CD8-positive, alpha-beta memory T cell (primary cell): ENCODE data around the gene CDKN2C. TPM values are rescaled to one million over a fixed set of nuclear protein-coding genes. Genes with fewer than 3 reads are reported as not detected.

Experiments used
- CTCF ChIA-PET: fragments of 350-600 bp; sonication (Branson Sonifier 250); formaldehyde crosslinking; loops from one replicate; lab custom pipeline; 2021; ENCODE audit warnings: antibody characterized with exemption; lab: Charles Lee
- POLR2A ChIA-PET: fragments of 350-600 bp; sonication (Branson Sonifier 250); formaldehyde crosslinking; loops from one replicate; lab custom pipeline; 2021; ENCODE audit warnings: antibody characterized with exemption; lab: Charles Lee
- DNase-seq, 5 donors: peaks; one replicate each; pipeline versions ENCODE4 v3.0.0 to v3.0.0-alpha.2; 2020 to 2022; ENCODE audit warnings: mixed read lengths in 1 of 5
- H3K27ac ChIP-seq: one replicate; pipeline ENCODE4 v1.7.0; 2013; ENCODE audit warnings: low read depth, mild to moderate bottlenecking, low read length, moderate library complexity
- H3K27me3 ChIP-seq: 2 replicates; pipeline ENCODE4 v1.7.0; 2013; ENCODE audit warnings: low read length, mild to moderate bottlenecking; ENCODE audit not compliant: insufficient read depth, poor library complexity, severe bottlenecking
- H3K36me3 ChIP-seq: 2 replicates; pipeline ENCODE4 v1.7.0; 2013; ENCODE audit warnings: mild to moderate bottlenecking, low read length, moderate library complexity; ENCODE audit not compliant: insufficient read depth
- H3K4me1 ChIP-seq: 2 replicates; pipeline ENCODE4 v1.7.0; 2013; ENCODE audit warnings: mild to moderate bottlenecking, low read length, moderate library complexity; ENCODE audit not compliant: insufficient read depth
- H3K4me3 ChIP-seq: 2 replicates; pipeline ENCODE4 v1.7.0; 2013; ENCODE audit warnings: mild to moderate bottlenecking, low read length
- H3K9me3 ChIP-seq: 2 replicates; pipeline ENCODE4 v1.7.0; 2013; ENCODE audit warnings: mild to moderate bottlenecking, low read length
- H3K27ac Mint-ChIP-seq, 8 donors: one replicate each; pipeline ENCODE4 v1.8.0; 2020 to 2021; ENCODE audit warnings: mixed read lengths in 8 of 8, mild to moderate bottlenecking in 6 of 8, inconsistent platforms in 3 of 8, moderate library complexity in 3 of 8
- H3K27me3 Mint-ChIP-seq, 2 donors: one replicate each; pipeline ENCODE4 v1.8.0; 2020 to 2021; ENCODE audit warnings: mixed read lengths in 2 of 2, mild to moderate bottlenecking in 1 of 2, moderate library complexity in 1 of 2
- H3K36me3 Mint-ChIP-seq, 3 donors: one replicate each; pipeline ENCODE4 v1.8.0; 2020 to 2021; ENCODE audit warnings: mixed read lengths in 3 of 3, inconsistent platforms in 1 of 3, mild to moderate bottlenecking in 1 of 3
- H3K4me1 Mint-ChIP-seq, 3 donors: one replicate each; pipeline ENCODE4 v1.8.0; 2020 to 2021; ENCODE audit warnings: mixed read lengths in 3 of 3, inconsistent platforms in 1 of 3, mild to moderate bottlenecking in 1 of 3
- H3K4me3 Mint-ChIP-seq, 7 donors: one replicate each; pipeline ENCODE4 v1.8.0; 2020 to 2021; ENCODE audit warnings: mixed read lengths in 7 of 7, mild to moderate bottlenecking in 6 of 7, moderate library complexity in 4 of 7, inconsistent platforms in 2 of 7
- H3K9me3 Mint-ChIP-seq, 5 donors: one replicate each; pipeline ENCODE4 v1.8.0; 2020 to 2022; ENCODE audit warnings: mixed read lengths in 5 of 5, mild to moderate bottlenecking in 3 of 5, moderate library complexity in 2 of 5, inconsistent platforms in 1 of 5
- polyA plus RNA-seq: library from polyadenylated mRNA; unstranded; fragments of 300-500 nt; fragmentation: Illumina TruSeq; gene quantifications from one replicate; pipeline ENCODE4 v1.2.3, GENCODE V29; 2021
- total RNA-seq, 2 experiments: library from RNA; stranded (reverse); gene quantifications; one replicate each; pipeline ENCODE4 v1.2.3, GENCODE V29; 2021

CDKN2C gene
- total RNA-seq (1 to 10 TPM; 6.5 to 6.6 TPM), polyA plus RNA-seq (9.9 TPM)

- Mint-ChIP-seq H3K4me3 (peak within 1 kb of the TSS; percentile 91 to 99 (median 98)), H3K4me1 (peaks cover 24 to 32% (median 29%) of the 10 kb centered on the region in 3 donors), H3K9me3 (no peaks in the 10 kb centered on the region), H3K27ac (peak within 1 kb of the TSS; percentile 84 to 98 (median 96)), H3K36me3 (peaks cover 0 to 12% (median 0%) of the 10 kb centered on the region in 3 donors), H3K27me3 (no peaks in the 10 kb centered on the region)
- peaks cover 17% of the 10 kb centered on the region for H3K4me1 ChIP-seq
- peak within 1 kb of the TSS; percentile 90 for H3K27ac ChIP-seq
- ChIA-PET POLR2A (interaction anchor here (1.5 to 4.6 kb wide), 3 partner anchors 8 to 267 kb away, joined by 4 to 43 read pairs (median 24); partner anchors contain the start of gene FAF1), CTCF (interaction anchor here (1.0 to 2.6 kb wide), 8 partner anchors 8 to 219 kb away, joined by 3 to 21 read pairs (median 4); partner anchors contain the start of gene FAF1)
- peak within 1 kb of the TSS; percentile 92 for H3K4me3 ChIP-seq
- H3K27me3 ChIP-seq: no peaks in the 10 kb centered on the region
- DNase-seq: peak; percentile 47 to 73 (median 58)
- H3K9me3 ChIP-seq: no peaks in the 10 kb centered on the region
- no peaks in the 10 kb centered on the region for H3K36me3 ChIP-seq
Measured at GRCh38 chr1:50969611-50970508, at the start of gene CDKN2C. Gene CDKN2C (plus strand): TSS chr1:50970245. CDS start chr1:50970369, 124 bp downstream.

- H3K4me1 ChIP-seq: no peaks in the 10 kb centered on the region
- Mint-ChIP-seq H3K4me3 (no peak overlapping the region), H3K4me1 (peaks cover 28 to 62% (median 39%) of the 10 kb centered on the region in 3 donors), H3K27ac (no peak overlapping the region), H3K27me3 (no peaks in the 10 kb centered on the region), H3K9me3 (peaks cover 0 to 13% (median 12%) of the 10 kb centered on the region in 5 donors), H3K36me3 (peaks cover 7 to 36% (median 12%) of the 10 kb centered on the region in 3 donors)
- no peak overlapping the region for H3K27ac ChIP-seq
- no peaks in the 10 kb centered on the region for H3K36me3 ChIP-seq
- CTCF ChIA-PET: no interaction called here
- no peaks in the 10 kb centered on the region for H3K27me3 ChIP-seq
- POLR2A ChIA-PET: no interaction called here
- no peak for DNase-seq
- H3K4me3 ChIP-seq: no peak overlapping the region
- no peaks in the 10 kb centered on the region for H3K9me3 ChIP-seq
Measured at GRCh38 chr1:50920409-50920808, 49.6 kb upstream of the CDKN2C start.

GRCh38 chr1:50921029-50921428, 49.0 kb upstream of the CDKN2C start:
- DNase-seq: no peak
- Histone ChIP-seq H3K4me3 (no peak overlapping the region), H3K27me3 (no peaks in the 10 kb centered on the region), H3K27ac (no peak overlapping the region), H3K4me1 (no peaks in the 10 kb centered on the region), H3K36me3 (no peaks in the 10 kb centered on the region), H3K9me3 (no peaks in the 10 kb centered on the region)
- Mint-ChIP-seq H3K4me1 (peaks cover 28 to 60% (median 40%) of the 10 kb centered on the region in 3 donors), H3K4me3 (no peak overlapping the region), H3K9me3 (peaks cover 0 to 13% (median 12%) of the 10 kb centered on the region in 5 donors), H3K27ac (no peak overlapping the region), H3K36me3 (peaks cover 7 to 38% (median 12%) of the 10 kb centered on the region in 3 donors), H3K27me3 (no peaks in the 10 kb centered on the region)
- ChIA-PET POLR2A (no interaction called here), CTCF (no interaction called here)

- H3K36me3 Mint-ChIP-seq: peaks cover 11 to 41% (median 13%) of the 10 kb centered on the region in 3 donors
- H3K9me3 ChIP-seq: no peaks in the 10 kb centered on the region
Measured at GRCh38 chr1:50923564-50923963, 46.5 kb upstream of the CDKN2C start.

GRCh38 chr1:50929376-50929958, 40.6 kb upstream of the CDKN2C start:
- POLR2A ChIA-PET: interaction anchor here (1.1 to 1.3 kb wide), 2 partner anchors 31 to 39 kb away, joined by 3 to 4 read pairs; partner anchors contain the start of gene FAF1
- peak in 1 of 5 donors; percentile 17 for DNase-seq
- H3K9me3 Mint-ChIP-seq: no peaks in the 10 kb centered on the region

More at GRCh38 chr1:50923564-50923963, 46.5 kb upstream of the CDKN2C start:
- no peaks in the 10 kb centered on the region for H3K27me3 Mint-ChIP-seq
- POLR2A ChIA-PET: no interaction called here
- peak overlapping the region in 1 of 8 donors; percentile 19 for H3K27ac Mint-ChIP-seq
- Histone ChIP-seq H3K4me1 (no peaks in the 10 kb centered on the region), H3K4me3 (no peak overlapping the region), H3K36me3 (no peaks in the 10 kb centered on the region), H3K27ac (no peak overlapping the region), H3K27me3 (no peaks in the 10 kb centered on the region)
- H3K4me3 Mint-ChIP-seq: no peak overlapping the region
- H3K4me1 Mint-ChIP-seq: peaks cover 23 to 43% (median 30%) of the 10 kb centered on the region in 3 donors
- CTCF ChIA-PET: no interaction called here
- no peak for DNase-seq
- H3K9me3 Mint-ChIP-seq: peaks cover 0 to 13% (median 12%) of the 10 kb centered on the region in 5 donors

GRCh38 chr1:50930193-50930592, 39.9 kb upstream of the CDKN2C start:
- no peak overlapping the region for H3K27ac ChIP-seq
- no peaks in the 10 kb centered on the region for H3K9me3 Mint-ChIP-seq
- no peaks in the 10 kb centered on the region for H3K27me3 ChIP-seq
- peaks cover 5 to 7% (median 6%) of the 10 kb centered on the region in 3 donors for H3K36me3 Mint-ChIP-seq
- H3K4me3 ChIP-seq: no peak overlapping the region
- peaks cover 30 to 42% (median 39%) of the 10 kb centered on the region in 3 donors for H3K4me1 Mint-ChIP-seq
- no peak for DNase-seq
- no peaks in the 10 kb centered on the region for H3K4me1 ChIP-seq
- H3K27me3 Mint-ChIP-seq: no peaks in the 10 kb centered on the region
- no peaks in the 10 kb centered on the region for H3K36me3 ChIP-seq
- H3K27ac Mint-ChIP-seq: peak overlapping the region in 1 of 8 donors; percentile 36
- ChIA-PET CTCF (interaction anchor here (0.7 to 2.5 kb wide), 12 partner anchors 8 to 262 kb away, joined by 3 to 14 read pairs (median 4); partner anchors contain the start of gene CDKN2C), POLR2A (interaction anchor here (1.1 to 1.3 kb wide), 2 partner anchors 31 to 38 kb away, joined by 3 to 4 read pairs; partner anchors contain the start of gene FAF1)
- no peaks in the 10 kb centered on the region for H3K9me3 ChIP-seq
- no peak overlapping the region for H3K4me3 Mint-ChIP-seq

More at GRCh38 chr1:50929376-50929958, 40.6 kb upstream of the CDKN2C start:
- no peaks in the 10 kb centered on the region for H3K36me3 ChIP-seq
- H3K4me3 ChIP-seq: no peak overlapping the region
- Mint-ChIP-seq H3K27me3 (no peaks in the 10 kb centered on the region), H3K27ac (no peak overlapping the region), H3K4me3 (no peak overlapping the region), H3K36me3 (peaks cover 5 to 8% (median 7%) of the 10 kb centered on the region in 3 donors), H3K4me1 (peaks cover 30 to 43% (median 40%) of the 10 kb centered on the region in 3 donors)
- H3K27ac ChIP-seq: no peak overlapping the region
- no peaks in the 10 kb centered on the region for H3K4me1 ChIP-seq
- H3K9me3 ChIP-seq: no peaks in the 10 kb centered on the region
- no peaks in the 10 kb centered on the region for H3K27me3 ChIP-seq
- CTCF ChIA-PET: interaction anchor here (0.5 to 2.5 kb wide), 15 partner anchors 9 to 262 kb away, joined by 3 to 14 read pairs (median 4); partner anchors contain the start of gene CDKN2C

- ChIA-PET CTCF (no interaction called here), POLR2A (no interaction called here)
- H3K4me3 ChIP-seq: no peak overlapping the region
- DNase-seq: no peak
- no peaks in the 10 kb centered on the region for H3K27me3 Mint-ChIP-seq
- H3K4me1 ChIP-seq: no peaks in the 10 kb centered on the region
- H3K27me3 ChIP-seq: no peaks in the 10 kb centered on the region
- H3K9me3 Mint-ChIP-seq: no peaks in the 10 kb centered on the region
- peak overlapping the region in 3 of 8 donors; percentile 13 to 48 (median 46) for H3K27ac Mint-ChIP-seq
- no peak overlapping the region for H3K27ac ChIP-seq
- H3K4me1 Mint-ChIP-seq: peaks cover 28 to 41% (median 40%) of the 10 kb centered on the region in 3 donors
- peaks cover 3 to 6% (median 5%) of the 10 kb centered on the region in 3 donors for H3K36me3 Mint-ChIP-seq
- H3K4me3 Mint-ChIP-seq: no peak overlapping the region
- no peaks in the 10 kb centered on the region for H3K9me3 ChIP-seq
- H3K36me3 ChIP-seq: no peaks in the 10 kb centered on the region
Measured at GRCh38 chr1:50930965-50931737, 38.9 kb upstream of the CDKN2C start.
